22Rv1 (cell line): ENCODE measurements around the gene ZNF674.

Experiments
- ZFX ChIP-seq: fragments of 450-650 bp; IDR thresholded peaks from 2 replicates; pipeline ENCODE4 v1.6.1; 2017; ENCODE audit warnings: antibody characterized with exemption, borderline replicate concordance
- TF ChIP-seq, protein P1 (sequence below): fragments of 450-650 bp; IDR thresholded peaks from 2 replicates; pipeline ENCODE4 v1.5.1; 2017; ENCODE audit warnings: mild to moderate bottlenecking

DNA sequence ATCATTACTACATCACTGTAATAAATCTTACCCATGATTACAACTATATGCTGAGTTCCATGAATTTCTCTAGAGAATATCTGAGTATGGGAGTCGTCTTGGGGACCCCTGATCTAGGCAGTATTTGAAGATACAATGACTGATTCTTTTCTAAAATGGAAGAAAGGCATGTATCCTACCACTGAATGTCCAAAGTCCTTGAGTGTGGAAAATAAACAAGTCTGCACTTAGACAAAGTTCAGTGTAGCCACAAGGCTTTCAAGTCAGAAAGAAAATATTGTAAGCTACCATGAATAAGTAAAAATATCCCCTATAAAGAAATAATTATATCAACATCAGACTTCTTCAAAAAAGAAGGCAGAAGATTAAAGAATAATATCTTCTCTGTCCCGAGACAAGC lies 42.4 kb downstream of the ZNF674 start:
- TF ChIP-seq, protein P1, sequence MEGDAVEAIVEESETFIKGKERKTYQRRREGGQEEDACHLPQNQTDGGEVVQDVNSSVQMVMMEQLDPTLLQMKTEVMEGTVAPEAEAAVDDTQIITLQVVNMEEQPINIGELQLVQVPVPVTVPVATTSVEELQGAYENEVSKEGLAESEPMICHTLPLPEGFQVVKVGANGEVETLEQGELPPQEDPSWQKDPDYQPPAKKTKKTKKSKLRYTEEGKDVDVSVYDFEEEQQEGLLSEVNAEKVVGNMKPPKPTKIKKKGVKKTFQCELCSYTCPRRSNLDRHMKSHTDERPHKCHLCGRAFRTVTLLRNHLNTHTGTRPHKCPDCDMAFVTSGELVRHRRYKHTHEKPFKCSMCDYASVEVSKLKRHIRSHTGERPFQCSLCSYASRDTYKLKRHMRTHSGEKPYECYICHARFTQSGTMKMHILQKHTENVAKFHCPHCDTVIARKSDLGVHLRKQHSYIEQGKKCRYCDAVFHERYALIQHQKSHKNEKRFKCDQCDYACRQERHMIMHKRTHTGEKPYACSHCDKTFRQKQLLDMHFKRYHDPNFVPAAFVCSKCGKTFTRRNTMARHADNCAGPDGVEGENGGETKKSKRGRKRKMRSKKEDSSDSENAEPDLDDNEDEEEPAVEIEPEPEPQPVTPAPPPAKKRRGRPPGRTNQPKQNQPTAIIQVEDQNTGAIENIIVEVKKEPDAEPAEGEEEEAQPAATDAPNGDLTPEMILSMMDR, result no peak
- TF ChIP-seq ZFX, result no peak
